UCSD-AML1 (cell line): Measurements from ENCODE around the gene ASB6.

ENCODE experiments used
- DNase-seq: peaks from one replicate; lab custom pipeline; 2025; ENCODE audit not compliant: unreplicated experiment; lab: John Stamatoyannopoulos, UW

The ASB6 gene

GRCh38 chr9:129626625-129627284, 15.2 kb downstream of the ASB6 start:
- DNase-seq = no peak

- peak; percentile 88 for DNase-seq
These were observed 15.8 kb downstream of the ASB6 start, which contains the start of gene NTMT1 for GRCh38 chr9:129626079-129626624. Gene NTMT1, plus strand, starts transcription at chr9:129626163. Its CDS starts 6,541 bp downstream, at chr9:129632704.

- peak; percentile 40 for DNase-seq
These were observed 17.0 kb downstream of the ASB6 start for GRCh38 chr9:129624947-129625346.

- peak; percentile 75 for DNase-seq
These were observed 17.7 kb downstream of the ASB6 start for GRCh38 chr9:129624168-129624759.

GRCh38 chr9:129623331-129623730, 18.6 kb downstream of the ASB6 start:
- no peak for DNase-seq

GRCh38 chr9:129620669-129621295, 21.2 kb downstream of the ASB6 start, which contains the start of gene C9orf50:
Gene C9orf50, minus strand, starts transcription at chr9:129621101. Its CDS starts 527 bp downstream, at chr9:129620574.
- no peak for DNase-seq

- DNase-seq = peak; percentile 42
These were observed 21.9 kb downstream of the ASB6 start for GRCh38 chr9:129619787-129620668.

- DNase-seq = no peak
These were observed 24.8 kb downstream of the ASB6 start for GRCh38 chr9:129617167-129617566.

- DNase-seq = no peak
These were observed 26.3 kb downstream of the ASB6 start for GRCh38 chr9:129615407-129616285.

- DNase-seq = no peak
These were observed 27.0 kb downstream of the ASB6 start for GRCh38 chr9:129614932-129615331.

- no peak for DNase-seq
These were observed 28.3 kb downstream of the ASB6 start for GRCh38 chr9:129613520-129614175.

- DNase-seq = no peak
These were observed 29.0 kb downstream of the ASB6 start for GRCh38 chr9:129612815-129613519.

- no peak for DNase-seq
These were observed 29.8 kb downstream of the ASB6 start for GRCh38 chr9:129612123-129612522.

GRCh38 chr9:129611307-129611800, 30.6 kb downstream of the ASB6 start:
- DNase-seq = no peak

- DNase-seq = peak; percentile 71
These were observed 31.3 kb downstream of the ASB6 start for GRCh38 chr9:129610473-129611306.

- no peak for DNase-seq
These were observed 31.8 kb downstream of the ASB6 start for GRCh38 chr9:129610213-129610472.

- DNase-seq = no peak
These were observed 32.3 kb downstream of the ASB6 start for GRCh38 chr9:129609486-129610212.
